GM23248 (cell line): Measurements from ENCODE around the gene PYDC1.

Source experiments
- EZH2 ChIP-seq: fragments of 200-600 bp; sonication (generic); IDR thresholded peaks from 2 replicates; pipeline ENCODE4 v1.6.1; 2018; ENCODE audit warnings: antibody characterized with exemption, mild to moderate bottlenecking; ENCODE audit not compliant: insufficient read depth, poor library complexity, severe bottlenecking
- EZH2phosphoT487 ChIP-seq: fragments of 200-600 bp; sonication (generic); IDR thresholded peaks from 2 replicates; pipeline ENCODE4 v1.6.1; 2018; ENCODE audit warnings: antibody characterized with exemption, moderate library complexity, mild to moderate bottlenecking, low read depth; ENCODE audit not compliant: insufficient read depth

DNA sequence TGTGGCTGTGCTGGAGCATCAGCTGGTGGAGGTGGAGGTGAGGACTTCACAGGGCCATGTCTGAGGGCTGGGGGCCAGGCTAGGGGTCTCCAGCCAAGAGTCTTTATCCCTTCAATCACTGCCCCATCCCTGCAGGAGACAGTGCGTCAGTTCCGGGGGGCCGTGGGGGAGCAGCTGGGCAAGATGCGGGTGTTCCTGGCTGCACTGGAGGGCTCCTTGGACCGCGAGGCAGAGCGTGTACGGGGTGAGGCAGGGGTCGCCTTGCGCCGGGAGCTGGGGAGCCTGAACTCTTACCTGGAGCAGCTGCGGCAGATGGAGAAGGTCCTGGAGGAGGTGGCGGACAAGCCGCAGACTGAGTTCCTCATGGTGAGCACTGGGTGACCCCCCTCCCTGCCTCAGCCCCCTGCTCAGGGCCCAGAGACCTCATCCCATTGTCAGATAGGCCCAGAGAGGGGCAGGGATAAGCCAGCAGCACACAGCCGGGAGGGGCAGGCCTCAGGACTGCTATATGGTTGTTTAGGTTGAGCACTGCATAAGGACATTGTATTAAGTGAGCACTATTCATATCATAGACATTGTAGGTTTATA, 2.3 kb upstream of the PYDC1 start:
- TF ChIP-seq EZH2phosphoT487 (no peak), EZH2 (no peak)
